Endothelial cell of umbilical vein (primary cell): Measurements from ENCODE around the gene OR2Y1. TPM values are rescaled to one million over a fixed set of nuclear protein-coding genes. Genes with fewer than 3 reads are reported as not detected.
A peak's percentile ranks its signal among the peaks of the same experiment; 100 is the strongest.

Experiments
- BruUV-seq: library from RNA; stranded (reverse); fragments of 400-500 nt; replicated peaks from 2 replicates; lab custom pipeline; 2021; lab: Mats Ljungman, UMichigan
- CTCF ChIA-PET: fragments of 300-600, 350-600 bp; sonication (Branson Sonifier 250); formaldehyde crosslinking; loops from one replicate; lab custom pipeline; 2021; ENCODE audit warnings: antibody characterized with exemption, inconsistent platforms; lab: Charles Lee
- POLR2A ChIA-PET: fragments of 300-600, 350-600 bp; sonication (Branson Sonifier 250); formaldehyde crosslinking; loops from one replicate; lab custom pipeline; 2021; ENCODE audit warnings: antibody characterized with exemption, inconsistent platforms; lab: Charles Lee
- DNase-seq: peaks from one replicate; pipeline ENCODE4 v3.0.0-alpha.2; 2011; ENCODE audit warnings: low read depth, low spot score
- FAIRE-seq: peaks from 2 replicates; lab custom pipeline; 2011; peaks lifted over from hg19 to GRCh38; lab: Jason Lieb, UNC
- H2AFZ ChIP-seq: 2 replicates; pipeline ENCODE4 v1.6.0; 2012; ENCODE audit warnings: low read depth, low read length, control low read depth, inconsistent platforms
- H3K27ac ChIP-seq: 2 replicates; pipeline ENCODE4 v1.5.1; 2011; ENCODE audit warnings: low read depth, mild to moderate bottlenecking, control low read depth, low read length, moderate library complexity; ENCODE audit not compliant: insufficient read depth
- H3K27me3 ChIP-seq, 2 experiments: 2 replicates each; pipeline versions ENCODE4 v1.6.0 to v1.6.1; 2011; ENCODE audit warnings: low read length in 2 of 2, mixed read lengths in 1 of 2; ENCODE audit not compliant: control insufficient read depth in 2 of 2, insufficient read depth in 2 of 2
- H3K36me3 ChIP-seq, 2 experiments: 2 replicates in 1 of 2; 3 replicates in 1 of 2; pipeline ENCODE4 v1.5.1; 2011; ENCODE audit warnings: low read length in 2 of 2, mild to moderate bottlenecking in 1 of 2, moderate library complexity in 1 of 2; ENCODE audit not compliant: control insufficient read depth in 2 of 2, insufficient read depth in 2 of 2; ENCODE audit errors: extremely low read depth in 1 of 2
- H3K4me1 ChIP-seq: 3 replicates; pipeline ENCODE4 v1.5.1; 2011; ENCODE audit warnings: mild to moderate bottlenecking, low read length; ENCODE audit not compliant: control insufficient read depth, insufficient read depth; ENCODE audit errors: extremely low read depth
- H3K4me2 ChIP-seq: 2 replicates; pipeline ENCODE4 v1.6.1; 2011; ENCODE audit warnings: low read length, control low read depth, mixed read lengths; ENCODE audit not compliant: insufficient read depth
- H3K4me3 ChIP-seq, 3 experiments: fragments of 200-600 bp in 1 of 3; sonication (generic), shearing (Covaris generic) in 1 of 3; replicated peaks in 1 of 3; 2 replicates each; pipeline ENCODE4 v1.5.1; 2011 to 2016; ENCODE audit warnings: control low read depth in 3 of 3, low read length in 3 of 3, mild to moderate bottlenecking in 2 of 3, inconsistent platforms in 1 of 3, low read depth in 1 of 3, moderate library complexity in 1 of 3; ENCODE audit not compliant: insufficient read depth in 1 of 3
- H3K79me2 ChIP-seq: 2 replicates; pipeline ENCODE4 v1.6.0; 2012; ENCODE audit warnings: low read length, inconsistent platforms; ENCODE audit not compliant: control insufficient read depth, insufficient read depth
- H3K9ac ChIP-seq: replicated peaks from 2 replicates; pipeline ENCODE3; 2011; ENCODE audit warnings: low read length, control low read depth; ENCODE audit not compliant: insufficient read depth; ENCODE audit errors: extremely low read depth
- H3K9me1 ChIP-seq: replicated peaks from 3 replicates; pipeline ENCODE4 v1.6.0; 2011; ENCODE audit warnings: mild to moderate bottlenecking, low read length; ENCODE audit not compliant: control insufficient read depth, insufficient read depth; ENCODE audit errors: extremely low read depth
- H3K9me3 ChIP-seq: replicated peaks from 2 replicates; pipeline ENCODE4 v1.5.1; 2012; ENCODE audit warnings: low read length, inconsistent platforms; ENCODE audit not compliant: control insufficient read depth, insufficient read depth
- H4K20me1 ChIP-seq: replicated peaks from 2 replicates; pipeline ENCODE3; 2011; ENCODE audit warnings: mild to moderate bottlenecking, low read length; ENCODE audit not compliant: control insufficient read depth, insufficient read depth; ENCODE audit errors: extremely low read depth
- EZH2 ChIP-seq: IDR thresholded peaks from 2 replicates; pipeline ENCODE4 v1.6.1; 2012; ENCODE audit warnings: borderline replicate concordance, low read depth, mild to moderate bottlenecking, moderate library complexity, low read length, inconsistent platforms; ENCODE audit not compliant: severe bottlenecking
- FOS ChIP-seq: IDR thresholded peaks from 2 replicates; pipeline ENCODE4 v1.6.1; 2011; ENCODE audit warnings: mild to moderate bottlenecking, low read length, moderate library complexity, borderline replicate concordance; ENCODE audit not compliant: insufficient read depth
- GATA2 ChIP-seq: IDR thresholded peaks from 2 replicates; pipeline ENCODE4 v1.7.0; 2011; ENCODE audit warnings: low read depth, mild to moderate bottlenecking, moderate library complexity, mixed read lengths, low read length; ENCODE audit not compliant: insufficient read length, insufficient read depth
- JUN ChIP-seq: IDR thresholded peaks from 2 replicates; pipeline ENCODE4 v1.6.1; 2011; ENCODE audit warnings: borderline replicate concordance, low read depth; ENCODE audit not compliant: insufficient read length, insufficient read depth
- MAX ChIP-seq: IDR thresholded peaks from 2 replicates; pipeline ENCODE4 v1.6.1; 2011; ENCODE audit not compliant: insufficient read depth, insufficient read length
- MYC ChIP-seq: IDR thresholded peaks from one replicate; pipeline ENCODE4 v1.6.1; 2011; ENCODE audit warnings: mild to moderate bottlenecking, low read depth, low read length
- POLR2A ChIP-seq: IDR thresholded peaks from 2 replicates; pipeline ENCODE4 v1.6.1; 2012; ENCODE audit warnings: low read depth, mild to moderate bottlenecking, control low read depth, low read length
- POLR2AphosphoS5 ChIP-seq: IDR thresholded peaks from 2 replicates; pipeline ENCODE4 v1.6.1; 2012; ENCODE audit warnings: low read depth, mild to moderate bottlenecking, control low read depth, low read length, moderate library complexity; ENCODE audit not compliant: insufficient read depth
- dilution Hi-C: fragments of 300-500 bp; cut with MboI; formaldehyde crosslinking; loops from one replicate; pipeline ENCODE4 v1.15.0; 2019; ENCODE audit warnings: low sequenced_read_pairs; ENCODE audit not compliant: extremely low pct_ligation_motif_present
- intact Hi-C: fragments of 100-400 bp; cut with micrococcal nuclease; formaldehyde crosslinking; loops from one replicate; pipeline ENCODE4 v1.10.0; 2022
- polyA plus RNA-seq, 4 experiments: library from polyadenylated mRNA; depleted of rRNA in 3 of 4; stranded (reverse) in 3 of 4; unstranded in 1 of 4; fragments of >200 nt; gene quantifications; 2 replicates each; pipeline versions ENCODE4 v1.2.1 to v1.2.3, GENCODE V29; 2011 to 2012; ENCODE audit warnings: missing spikeins in 1 of 4
- total RNA-seq: library from RNA; stranded (reverse); gene quantifications from 2 replicates; pipeline ENCODE4 v1.2.3, GENCODE V29; 2021
- TF ChIP-seq, protein P1 (sequence below), 2 donors: IDR thresholded peaks; 1 replicate in 1 of 2; 2 replicates in 1 of 2; pipeline ENCODE4 v1.5.1; 2011; ENCODE audit warnings: low read length in 2 of 2, mild to moderate bottlenecking in 2 of 2, moderate library complexity in 2 of 2, control low read depth in 1 of 2, inconsistent platforms in 1 of 2, low read depth in 1 of 2; ENCODE audit not compliant: insufficient read depth in 1 of 2; ENCODE audit errors: extremely low read depth in 1 of 2

Gene OR2Y1
- total and polyA plus RNA-seq, 2 donors (not counting 3 experiments of a cell fraction or from before 2014, with no cell fraction given): not detected

DNA sequence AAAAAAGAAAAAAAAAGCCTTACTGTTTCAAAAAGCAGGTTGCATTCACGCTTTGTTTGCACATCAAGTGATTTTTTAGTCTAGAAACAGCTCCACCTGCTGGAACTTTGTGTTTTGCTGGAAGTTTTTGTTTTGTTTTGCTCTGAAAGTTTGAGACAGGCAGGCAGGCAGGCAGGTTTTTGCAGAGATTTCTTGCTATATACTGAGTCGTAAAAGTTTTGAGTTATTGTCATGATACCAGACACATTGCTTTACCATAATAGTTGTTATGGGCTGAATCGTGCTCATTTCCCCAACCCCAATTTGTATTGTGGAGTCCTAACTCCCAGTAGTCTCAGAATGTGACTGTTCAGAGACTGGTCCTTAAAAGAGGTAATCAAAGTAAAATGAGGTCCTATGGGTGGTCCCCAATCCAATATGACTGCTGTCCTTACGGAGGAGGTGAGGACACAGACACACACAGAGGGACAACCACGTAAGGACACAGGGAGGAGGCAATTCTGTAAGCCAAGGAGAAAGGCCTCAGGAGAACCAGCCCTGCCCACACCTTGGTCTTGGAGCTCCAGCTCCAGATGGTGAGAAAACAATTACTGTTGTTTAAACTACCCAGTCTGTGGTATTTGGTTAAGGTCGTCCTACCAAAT, 20.9 kb downstream of the OR2Y1 start:
- intact Hi-C loops: loop anchor here (5.0 kb wide), 1 partner anchor 517 kb away; no protein-coding TSS in a partner anchor
- H3K9me3 ChIP-seq: no peaks in the 10 kb centered on the region
- H3K9me1 ChIP-seq: no peaks in the 10 kb centered on the region
- FAIRE-seq (peak; percentile 86), DNase-seq (peak; percentile 46)
- dilution Hi-C loops: no loop called here
- no TSS peak for BruUV-seq
- no peaks in the 10 kb centered on the region for H3K4me1 ChIP-seq
- H3K4me2 ChIP-seq: no peak overlapping the region
- no peak overlapping the region for H3K4me3 ChIP-seq
- POLR2A ChIA-PET: no interaction called here
- TF ChIP-seq, protein P1, sequence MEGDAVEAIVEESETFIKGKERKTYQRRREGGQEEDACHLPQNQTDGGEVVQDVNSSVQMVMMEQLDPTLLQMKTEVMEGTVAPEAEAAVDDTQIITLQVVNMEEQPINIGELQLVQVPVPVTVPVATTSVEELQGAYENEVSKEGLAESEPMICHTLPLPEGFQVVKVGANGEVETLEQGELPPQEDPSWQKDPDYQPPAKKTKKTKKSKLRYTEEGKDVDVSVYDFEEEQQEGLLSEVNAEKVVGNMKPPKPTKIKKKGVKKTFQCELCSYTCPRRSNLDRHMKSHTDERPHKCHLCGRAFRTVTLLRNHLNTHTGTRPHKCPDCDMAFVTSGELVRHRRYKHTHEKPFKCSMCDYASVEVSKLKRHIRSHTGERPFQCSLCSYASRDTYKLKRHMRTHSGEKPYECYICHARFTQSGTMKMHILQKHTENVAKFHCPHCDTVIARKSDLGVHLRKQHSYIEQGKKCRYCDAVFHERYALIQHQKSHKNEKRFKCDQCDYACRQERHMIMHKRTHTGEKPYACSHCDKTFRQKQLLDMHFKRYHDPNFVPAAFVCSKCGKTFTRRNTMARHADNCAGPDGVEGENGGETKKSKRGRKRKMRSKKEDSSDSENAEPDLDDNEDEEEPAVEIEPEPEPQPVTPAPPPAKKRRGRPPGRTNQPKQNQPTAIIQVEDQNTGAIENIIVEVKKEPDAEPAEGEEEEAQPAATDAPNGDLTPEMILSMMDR (IDR thresholded peaks at IDR 0.05; ENCODE audit: extremely low read depth in 1 of 2, insufficient read depth in 1 of 2, low read depth in 1 of 2, low read length in 2 of 2): peak; percentile 51 to 58
- no peak for TF ChIP-seq POLR2A
- no peaks in the 10 kb centered on the region for H3K79me2 ChIP-seq
- CTCF ChIA-PET: interaction anchor here (0.8 to 1.9 kb wide), 29 partner anchors 9 to 584 kb away, joined by 3 to 18 read pairs (median 3); no protein-coding TSS in a partner anchor
- no peaks in the 10 kb centered on the region for H4K20me1 ChIP-seq
- H2AFZ ChIP-seq: no peak overlapping the region
- no peaks in the 10 kb centered on the region for H3K27me3 ChIP-seq
- H3K27ac ChIP-seq: no peak overlapping the region
- H3K9ac ChIP-seq: no peak overlapping the region
- no peaks in the 10 kb centered on the region for H3K36me3 ChIP-seq

GRCh38 chr5:180717989-180718388, 21.9 kb downstream of the OR2Y1 start:
- no peak overlapping the region for H2AFZ ChIP-seq
- dilution Hi-C loops (no loop called here), intact Hi-C loops (loop anchor here (5.0 kb wide), 1 partner anchor 516 kb away; no protein-coding TSS in a partner anchor)
- no peak overlapping the region for H3K4me2 ChIP-seq
- TF ChIP-seq POLR2A (no peak), MAX (no peak), MYC (no peak), POLR2AphosphoS5 (no peak), EZH2 (no peak), FOS (no peak), JUN (no peak), GATA2 (no peak)
- TF ChIP-seq, protein P1 (IDR thresholded peaks at IDR 0.05; ENCODE audit: extremely low read depth in 1 of 2, insufficient read depth in 1 of 2, low read depth in 1 of 2, low read length in 2 of 2): no peak
- H3K79me2 ChIP-seq: no peaks in the 10 kb centered on the region
- no peaks in the 10 kb centered on the region for H3K4me1 ChIP-seq
- no TSS peak for BruUV-seq
- H3K9me3 ChIP-seq: no peaks in the 10 kb centered on the region
- no peaks in the 10 kb centered on the region for H3K36me3 ChIP-seq
- FAIRE-seq: no peak
- H3K27ac ChIP-seq: no peak overlapping the region
- CTCF ChIA-PET: interaction anchor here (0.6 to 1.9 kb wide), 18 partner anchors 8 to 137 kb away, joined by 3 to 18 read pairs (median 3); no protein-coding TSS in a partner anchor
- no peak for DNase-seq
- POLR2A ChIA-PET: no interaction called here
- no peaks in the 10 kb centered on the region for H4K20me1 ChIP-seq
- H3K4me3 ChIP-seq: no peak overlapping the region
- no peaks in the 10 kb centered on the region for H3K9me1 ChIP-seq
- no peak overlapping the region for H3K9ac ChIP-seq
- H3K27me3 ChIP-seq: no peaks in the 10 kb centered on the region
